A549 (cell line): ENCODE measurements around the gene SSBP3.

Source experiments
- CEBPB ChIP-seq, 2 experiments: fragments of >200 bp in 1 of 2; sonication (Bioruptor Twin) in 1 of 2; formaldehyde crosslinking in 1 of 2; IDR thresholded peaks; 2 replicates each; pipeline ENCODE4 v1.6.1; 2012 to 2016
- CHD4 ChIP-seq: fragments of 200-600 bp; sonication (generic); IDR thresholded peaks from 2 replicates; pipeline ENCODE4 v1.6.1; 2016; ENCODE audit warnings: antibody characterized with exemption, mild to moderate bottlenecking, borderline replicate concordance
- CTCF ChIP-seq: fragments of >200 bp; sonication (Bioruptor Twin); formaldehyde crosslinking; IDR thresholded peaks from 3 replicates; pipeline ENCODE4 v1.5.1; 2016
- EHMT2 ChIP-seq: fragments of 200-600 bp; sonication (generic); IDR thresholded peaks from 2 replicates; pipeline ENCODE4 v1.6.1; 2016; ENCODE audit warnings: antibody characterized with exemption, low read depth, mild to moderate bottlenecking, moderate library complexity
- EP300 ChIP-seq, 2 experiments: fragments of >200 bp; sonication (Bioruptor Twin); formaldehyde crosslinking; IDR thresholded peaks; 2 replicates in 1 of 2; 3 replicates in 1 of 2; pipeline ENCODE4 v1.6.1; 2016 to 2017
- JUN ChIP-seq, 2 experiments: fragments of >200 bp; sonication (Bioruptor Twin); formaldehyde crosslinking; IDR thresholded peaks; 2 replicates in 1 of 2; 3 replicates in 1 of 2; pipeline ENCODE4 v1.6.1; 2016 to 2017
- KDM5A ChIP-seq: fragments of 200-600 bp; sonication (generic); IDR thresholded peaks from 2 replicates; pipeline ENCODE4 v1.6.1; 2016; ENCODE audit warnings: antibody characterized with exemption, mild to moderate bottlenecking
- PBX3 ChIP-seq: IDR thresholded peaks from 2 replicates; pipeline ENCODE4 v1.6.1; 2012
- POLR2A ChIP-seq: IDR thresholded peaks from 2 replicates; pipeline ENCODE4 v1.6.1; 2012; ENCODE audit warnings: mild to moderate bottlenecking, low read length
- RAD21 ChIP-seq, 2 experiments: fragments of >200 bp in 1 of 2; sonication (Bioruptor Twin) in 1 of 2; formaldehyde crosslinking in 1 of 2; IDR thresholded peaks in 1 of 2; conservative IDR thresholded peaks in 1 of 2; 2 replicates in 1 of 2; 3 replicates in 1 of 2; pipeline ENCODE4 v1.6.1; 2012 to 2018; ENCODE audit warnings: inconsistent platforms in 1 of 2
- REST ChIP-seq: fragments of 200-600 bp; sonication (generic); IDR thresholded peaks from 2 replicates; pipeline ENCODE4 v1.6.1; 2016; ENCODE audit warnings: antibody characterized with exemption, mild to moderate bottlenecking, moderate library complexity
- SREBF2 ChIP-seq: fragments of 450-650 bp; IDR thresholded peaks from 2 replicates; pipeline ENCODE4 v1.6.1; 2014; ENCODE audit warnings: mild to moderate bottlenecking, moderate library complexity
- USF2 ChIP-seq: fragments of 450-650 bp; IDR thresholded peaks from 2 replicates; pipeline ENCODE4 v1.6.1; 2014; ENCODE audit warnings: antibody characterized with exemption

- TF ChIP-seq USF2: no peak
- no peak for TF ChIP-seq CHD4
- no peak for TF ChIP-seq POLR2A
- TF ChIP-seq EP300 (IDR thresholded peaks at IDR 0.05): no peak
- TF ChIP-seq CTCF: no peak
- no peak for TF ChIP-seq JUN (IDR thresholded peaks at IDR 0.05)
- no peak for TF ChIP-seq REST
- no peak for TF ChIP-seq CEBPB (IDR thresholded peaks at IDR 0.05)
- no peak for TF ChIP-seq RAD21 (conservative IDR thresholded peaks at IDR 0.05 in 1 of 2, IDR thresholded peaks at IDR 0.05 in 1 of 2)
- no peak for TF ChIP-seq EHMT2
- no peak for TF ChIP-seq PBX3
- no peak for TF ChIP-seq SREBF2
- TF ChIP-seq KDM5A: no peak
Observed at GRCh38 chr1:54186056-54186455, 220.1 kb downstream of the SSBP3 start.
